ENCODE measurements around the gene TNFRSF19.

DNA sequence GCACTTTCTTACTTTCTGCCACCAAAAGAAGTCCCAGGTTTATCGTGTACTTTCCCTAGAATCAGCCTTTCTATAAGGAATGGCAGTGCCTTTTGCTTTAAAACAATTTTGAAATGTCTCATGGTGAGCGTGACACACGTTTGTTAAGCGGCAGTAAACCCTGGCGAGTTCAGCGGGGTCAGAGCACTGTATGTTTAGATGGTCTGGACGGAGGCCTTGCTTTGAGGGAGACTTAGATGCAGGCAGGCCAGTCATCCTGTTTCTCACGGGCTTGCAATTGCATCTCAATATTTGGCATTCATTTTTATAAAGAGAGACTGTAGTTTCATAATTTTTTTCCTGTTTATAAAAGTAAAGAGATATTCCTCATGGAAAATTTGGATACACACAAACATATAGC lies 96.4 kb downstream of the TNFRSF19 start:
- TF ChIP-seq, protein P1, sequence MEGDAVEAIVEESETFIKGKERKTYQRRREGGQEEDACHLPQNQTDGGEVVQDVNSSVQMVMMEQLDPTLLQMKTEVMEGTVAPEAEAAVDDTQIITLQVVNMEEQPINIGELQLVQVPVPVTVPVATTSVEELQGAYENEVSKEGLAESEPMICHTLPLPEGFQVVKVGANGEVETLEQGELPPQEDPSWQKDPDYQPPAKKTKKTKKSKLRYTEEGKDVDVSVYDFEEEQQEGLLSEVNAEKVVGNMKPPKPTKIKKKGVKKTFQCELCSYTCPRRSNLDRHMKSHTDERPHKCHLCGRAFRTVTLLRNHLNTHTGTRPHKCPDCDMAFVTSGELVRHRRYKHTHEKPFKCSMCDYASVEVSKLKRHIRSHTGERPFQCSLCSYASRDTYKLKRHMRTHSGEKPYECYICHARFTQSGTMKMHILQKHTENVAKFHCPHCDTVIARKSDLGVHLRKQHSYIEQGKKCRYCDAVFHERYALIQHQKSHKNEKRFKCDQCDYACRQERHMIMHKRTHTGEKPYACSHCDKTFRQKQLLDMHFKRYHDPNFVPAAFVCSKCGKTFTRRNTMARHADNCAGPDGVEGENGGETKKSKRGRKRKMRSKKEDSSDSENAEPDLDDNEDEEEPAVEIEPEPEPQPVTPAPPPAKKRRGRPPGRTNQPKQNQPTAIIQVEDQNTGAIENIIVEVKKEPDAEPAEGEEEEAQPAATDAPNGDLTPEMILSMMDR (IDR thresholded peaks at IDR 0.05): no peak
- no peak for TF ChIP-seq POLR2A (IDR thresholded peaks at IDR 0.05)

Measured in body of pancreas (tissue), 4 donors.